ENCODE results near the gene VAMP1. TPM values are rescaled to one million over a fixed set of nuclear protein-coding genes. Genes with fewer than 3 reads are reported as not detected.

Gene VAMP1, protein sequence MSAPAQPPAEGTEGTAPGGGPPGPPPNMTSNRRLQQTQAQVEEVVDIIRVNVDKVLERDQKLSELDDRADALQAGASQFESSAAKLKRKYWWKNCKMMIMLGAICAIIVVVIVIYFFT
- total RNA-seq (1 to 10 TPM; 6.3 to 9.4 TPM), polyA plus RNA-seq (ENCODE audit: insufficient read length in 6 of 6) (10 to 100 TPM; 16.2 to 21.6 (median 18.5) TPM)
- long read RNA-seq, donor 1, partial matches to known transcripts: 0 of 4 reads
- long read RNA-seq, donor 1, other reads (novel, unspliced or antisense): 0 of 4 reads
- long read RNA-seq, donor 2, partial matches to known transcripts: 0 of 2 reads
- long read RNA-seq, donor 2, other reads (novel, unspliced or antisense): 0 of 2 reads
- long read RNA-seq, donor 3, partial matches to known transcripts: 0 of 1 reads
- long read RNA-seq, donor 3, other reads (novel, unspliced or antisense): 0 of 1 reads
- long read RNA-seq, donor 4, partial matches to known transcripts: 0 of 2 reads
- long read RNA-seq, donor 4, other reads (novel, unspliced or antisense): 1 of 2 reads
- long read RNA-seq, donor 5, partial matches to known transcripts: 5 of 17 reads
- long read RNA-seq, donor 5, other reads (novel, unspliced or antisense): 8 of 17 reads
- long read RNA-seq, donor 6, partial matches to known transcripts: 25 of 33 reads
- long read RNA-seq, donor 6, other reads (novel, unspliced or antisense): 5 of 33 reads
- long read RNA-seq, donor 7, partial matches to known transcripts: 0 of 2 reads
- long read RNA-seq, donor 7, other reads (novel, unspliced or antisense): 0 of 2 reads
- long read RNA-seq, donor 8: 0 reads
- long read RNA-seq, donor 9: 0 reads
- long read RNA-seq, donor 10, partial matches to known transcripts: 0 of 1 reads
- long read RNA-seq, donor 10, other reads (novel, unspliced or antisense): 0 of 1 reads
- long read RNA-seq, donor 11, transcript VAMP1-202 (5 exons, 1,113 nt): major isoform, 26 of 60 reads
- long read RNA-seq, donor 11, partial matches to known transcripts: 29 of 60 reads
- long read RNA-seq, donor 11, other reads (novel, unspliced or antisense): 0 of 60 reads
- long read RNA-seq, donor 12, partial matches to known transcripts: 0 of 4 reads
- long read RNA-seq, donor 12, other reads (novel, unspliced or antisense): 0 of 4 reads

DNA sequence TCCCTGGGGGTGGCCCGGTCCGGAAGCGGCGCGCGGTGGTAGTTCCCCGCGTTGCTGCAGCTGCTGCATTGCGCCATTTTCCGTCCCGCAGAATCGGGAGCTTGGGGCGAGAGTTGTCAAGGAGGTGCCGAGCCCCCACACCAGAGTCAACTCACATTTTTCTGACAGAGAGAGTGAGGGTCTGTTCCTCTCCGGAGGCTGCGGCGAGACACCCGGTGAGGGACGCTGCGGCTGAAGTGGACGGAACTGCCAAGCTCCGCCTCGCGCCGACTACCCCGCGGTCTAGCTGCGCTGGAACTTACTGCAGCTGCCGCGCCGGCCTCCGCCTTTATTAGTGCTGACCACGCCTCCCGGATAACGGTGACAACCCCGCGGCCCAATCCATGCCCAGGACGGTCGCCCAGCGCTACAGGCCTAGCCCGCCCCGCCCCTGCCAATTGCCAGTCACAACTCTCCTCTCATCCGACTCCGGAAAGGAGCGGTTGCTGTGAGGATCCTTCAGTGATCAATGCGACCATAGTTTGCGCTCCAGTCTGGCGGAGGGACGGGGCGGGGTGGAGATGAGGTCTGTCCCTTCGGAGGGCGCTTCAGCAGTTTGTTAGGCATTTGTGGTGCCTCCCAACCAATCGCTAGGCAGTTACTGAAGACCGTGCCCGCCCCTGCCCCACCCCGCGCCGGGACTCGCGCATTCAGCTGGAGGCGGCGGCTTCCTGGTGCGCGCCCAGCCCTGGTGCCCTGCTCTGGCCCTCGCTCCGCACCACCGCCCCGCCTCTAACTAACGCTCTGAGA is at the start of gene VAMP1:
TSS of gene VAMP1 (minus strand) at position 303 of the 789 bp plus-strand sequence. CDS start at position 157, 146 bp downstream.
- Histone ChIP-seq H3K9me3 (no peaks in the 10 kb centered on the region), H3K4me1 (peaks cover 8 to 51% of the 10 kb centered on the region in 2 donors), H3K36me3 (peaks cover 0 to 13% of the 10 kb centered on the region in 2 donors), H3K27ac (peak within 1 kb of the TSS; percentile 86 to 97), H3K4me3 (peak within 1 kb of the TSS; percentile 56 to 73), H3K27me3 (no peaks in the 10 kb centered on the region)
- TF ChIP-seq, protein P1, sequence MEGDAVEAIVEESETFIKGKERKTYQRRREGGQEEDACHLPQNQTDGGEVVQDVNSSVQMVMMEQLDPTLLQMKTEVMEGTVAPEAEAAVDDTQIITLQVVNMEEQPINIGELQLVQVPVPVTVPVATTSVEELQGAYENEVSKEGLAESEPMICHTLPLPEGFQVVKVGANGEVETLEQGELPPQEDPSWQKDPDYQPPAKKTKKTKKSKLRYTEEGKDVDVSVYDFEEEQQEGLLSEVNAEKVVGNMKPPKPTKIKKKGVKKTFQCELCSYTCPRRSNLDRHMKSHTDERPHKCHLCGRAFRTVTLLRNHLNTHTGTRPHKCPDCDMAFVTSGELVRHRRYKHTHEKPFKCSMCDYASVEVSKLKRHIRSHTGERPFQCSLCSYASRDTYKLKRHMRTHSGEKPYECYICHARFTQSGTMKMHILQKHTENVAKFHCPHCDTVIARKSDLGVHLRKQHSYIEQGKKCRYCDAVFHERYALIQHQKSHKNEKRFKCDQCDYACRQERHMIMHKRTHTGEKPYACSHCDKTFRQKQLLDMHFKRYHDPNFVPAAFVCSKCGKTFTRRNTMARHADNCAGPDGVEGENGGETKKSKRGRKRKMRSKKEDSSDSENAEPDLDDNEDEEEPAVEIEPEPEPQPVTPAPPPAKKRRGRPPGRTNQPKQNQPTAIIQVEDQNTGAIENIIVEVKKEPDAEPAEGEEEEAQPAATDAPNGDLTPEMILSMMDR (IDR thresholded peaks at IDR 0.05): no peak
- intact Hi-C loops (cut with DNase I): no loop called here
- peak; percentile 98 for ATAC-seq
- DNase-seq: peak; percentile 97 to 99 (median 98)

DNA sequence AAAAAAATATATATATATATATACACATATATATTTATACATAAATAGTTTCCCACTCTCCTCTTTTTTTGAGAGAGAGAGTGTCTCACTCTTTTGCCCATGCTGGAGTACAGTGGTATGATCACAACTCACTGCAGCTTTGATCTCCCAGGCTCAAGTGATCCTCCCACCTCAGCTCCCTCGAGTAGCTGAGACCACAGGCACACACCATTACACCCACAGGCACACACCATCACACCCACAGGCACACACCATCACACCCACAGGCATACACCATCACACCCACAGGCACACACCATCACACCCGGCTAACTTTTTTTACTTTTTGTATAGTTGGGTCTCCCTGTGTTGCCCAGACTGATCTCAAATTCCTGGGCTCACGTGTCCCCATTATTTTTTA is 49.7 kb upstream of the VAMP1 start:
- TF ChIP-seq, protein P1 (IDR thresholded peaks at IDR 0.05): no peak
- Histone ChIP-seq H3K9me3 (no peaks in the 10 kb centered on the region), H3K4me3 (no peak overlapping the region), H3K27me3 (no peaks in the 10 kb centered on the region), H3K36me3 (peaks cover 2 to 97% of the 10 kb centered on the region in 2 donors), H3K27ac (no peak overlapping the region), H3K4me1 (no peaks in the 10 kb centered on the region)
- DNase-seq (no peak), ATAC-seq (no peak)
- intact Hi-C loops (cut with DNase I): no loop called here

DNA sequence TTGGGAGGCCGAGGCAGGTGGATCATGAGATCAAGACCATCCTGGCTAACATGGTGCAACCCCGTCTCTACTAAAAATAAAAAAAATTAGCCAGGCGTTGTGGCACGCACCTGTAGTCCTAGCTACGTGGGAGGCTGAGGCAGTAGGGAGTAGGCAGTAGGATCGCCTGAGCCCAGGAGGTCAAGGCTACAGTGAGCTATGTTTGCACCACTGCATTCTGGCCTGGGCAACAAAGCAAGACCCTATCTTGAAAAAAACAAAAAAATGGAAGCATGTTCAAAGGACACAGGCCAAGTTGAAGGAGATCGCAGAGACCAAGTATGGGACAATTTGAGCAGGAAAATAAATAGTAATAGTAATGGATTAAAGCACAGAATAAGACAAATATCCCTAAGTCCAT is 37.6 kb upstream of the VAMP1 start:
- ATAC-seq: no peak
- Histone ChIP-seq H3K36me3 (peaks cover 0 to 62% of the 10 kb centered on the region in 2 donors), H3K4me3 (no peak overlapping the region), H3K27me3 (no peaks in the 10 kb centered on the region), H3K9me3 (no peaks in the 10 kb centered on the region), H3K4me1 (no peaks in the 10 kb centered on the region), H3K27ac (no peak overlapping the region)
- TF ChIP-seq, protein P1 (IDR thresholded peaks at IDR 0.05): no peak
- DNase-seq: no peak
- intact Hi-C loops (cut with DNase I): no loop called here

DNA sequence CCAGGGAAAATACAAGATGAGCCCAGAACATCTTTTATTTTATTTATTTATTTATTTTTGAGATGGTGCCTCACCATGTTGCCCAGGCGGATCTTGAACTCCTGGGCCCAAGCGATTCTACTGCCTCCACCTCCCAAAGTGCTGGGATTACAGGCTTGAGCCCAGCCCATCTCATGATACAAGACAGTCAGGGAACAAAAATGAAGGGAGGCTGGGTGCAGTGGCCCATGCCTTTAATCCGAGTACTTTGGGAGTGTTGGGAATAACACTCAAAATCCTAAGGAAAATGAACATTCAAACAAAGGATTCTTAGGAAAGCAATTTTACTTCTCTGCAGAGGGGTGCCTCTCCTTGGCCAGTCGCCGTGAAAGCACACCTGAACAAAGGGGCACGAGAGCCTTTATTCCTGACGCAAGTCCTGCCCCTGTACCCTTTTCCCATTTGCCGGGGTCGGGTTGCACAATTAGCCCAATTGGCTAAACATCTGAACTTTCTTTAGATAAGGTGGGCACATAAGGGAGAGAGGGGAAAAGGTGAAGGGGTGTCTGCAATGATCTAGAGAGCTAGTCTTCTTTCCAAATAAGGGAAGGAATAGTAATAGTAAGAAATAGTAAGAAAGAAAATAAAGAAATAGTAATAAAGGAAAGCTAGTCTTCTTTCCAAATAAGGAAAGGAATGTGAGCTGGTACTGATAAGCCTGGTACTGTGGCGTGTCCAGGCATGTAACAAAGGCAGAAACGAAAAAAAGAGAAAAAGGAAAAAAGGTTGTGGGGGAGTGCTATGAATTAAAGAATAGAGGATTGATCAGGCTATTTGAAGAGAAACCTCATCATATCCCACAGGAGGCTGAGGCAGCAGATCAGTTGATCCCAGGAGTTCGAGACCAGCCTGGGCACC is 36.9 kb upstream of the VAMP1 start:
- no peaks in the 10 kb centered on the region for H3K9me3 ChIP-seq
- TF ChIP-seq, protein P1 (IDR thresholded peaks at IDR 0.05): no peak
- no peak overlapping the region for H3K4me3 ChIP-seq
- no peak overlapping the region for H3K27ac ChIP-seq
- no peak for ATAC-seq
- intact Hi-C loops (cut with DNase I): no loop called here
- no peaks in the 10 kb centered on the region for H3K4me1 ChIP-seq
- H3K27me3 ChIP-seq: no peaks in the 10 kb centered on the region
- no peak for DNase-seq
- H3K36me3 ChIP-seq: peaks cover 0 to 55% of the 10 kb centered on the region in 2 donors
